ENCODE data around the gene PAK5.

Gene PAK5

GRCh38 chr20:9551808-9552550, 286.9 kb downstream of the PAK5 start:
- DNase-seq (ENCODE audit: low read depth) = no peak
- H3K4me3 ChIP-seq (ENCODE audit: low read length) = no peak overlapping the region
- TF ChIP-seq, protein P1, sequence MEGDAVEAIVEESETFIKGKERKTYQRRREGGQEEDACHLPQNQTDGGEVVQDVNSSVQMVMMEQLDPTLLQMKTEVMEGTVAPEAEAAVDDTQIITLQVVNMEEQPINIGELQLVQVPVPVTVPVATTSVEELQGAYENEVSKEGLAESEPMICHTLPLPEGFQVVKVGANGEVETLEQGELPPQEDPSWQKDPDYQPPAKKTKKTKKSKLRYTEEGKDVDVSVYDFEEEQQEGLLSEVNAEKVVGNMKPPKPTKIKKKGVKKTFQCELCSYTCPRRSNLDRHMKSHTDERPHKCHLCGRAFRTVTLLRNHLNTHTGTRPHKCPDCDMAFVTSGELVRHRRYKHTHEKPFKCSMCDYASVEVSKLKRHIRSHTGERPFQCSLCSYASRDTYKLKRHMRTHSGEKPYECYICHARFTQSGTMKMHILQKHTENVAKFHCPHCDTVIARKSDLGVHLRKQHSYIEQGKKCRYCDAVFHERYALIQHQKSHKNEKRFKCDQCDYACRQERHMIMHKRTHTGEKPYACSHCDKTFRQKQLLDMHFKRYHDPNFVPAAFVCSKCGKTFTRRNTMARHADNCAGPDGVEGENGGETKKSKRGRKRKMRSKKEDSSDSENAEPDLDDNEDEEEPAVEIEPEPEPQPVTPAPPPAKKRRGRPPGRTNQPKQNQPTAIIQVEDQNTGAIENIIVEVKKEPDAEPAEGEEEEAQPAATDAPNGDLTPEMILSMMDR (conservative IDR thresholded peaks at IDR 0.05; ENCODE audit: low read depth, low read length) = no peak

- TF ChIP-seq, protein P1 (conservative IDR thresholded peaks at IDR 0.05; ENCODE audit: low read depth, low read length) = no peak
- no peak overlapping the region for H3K4me3 ChIP-seq (ENCODE audit: low read length)
- no peak for DNase-seq (ENCODE audit: low read depth)
Measured at GRCh38 chr20:9550871-9551270, 288.0 kb downstream of the PAK5 start.

DNA sequence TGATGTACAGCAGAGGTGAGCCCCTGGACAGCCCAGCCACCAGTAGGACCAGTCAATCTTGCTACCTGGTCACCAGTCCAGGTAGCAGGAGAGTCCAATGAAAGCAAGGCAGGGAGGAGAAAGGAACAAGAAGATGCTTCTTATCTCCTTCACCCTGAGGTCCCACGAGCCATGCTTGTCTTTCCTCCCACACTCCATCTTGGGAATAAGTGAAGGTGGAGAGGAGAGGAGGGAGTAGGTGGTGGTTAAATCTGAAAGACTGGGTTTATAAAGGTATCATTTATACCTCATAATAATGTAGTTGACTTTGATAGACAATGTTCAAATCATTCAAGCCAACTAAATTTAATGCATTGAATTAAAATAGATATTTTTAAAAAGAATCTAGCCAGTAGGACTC, 288.6 kb downstream of the PAK5 start:
- no peak overlapping the region for H3K4me3 ChIP-seq (ENCODE audit: low read length)
- TF ChIP-seq, protein P1 (conservative IDR thresholded peaks at IDR 0.05; ENCODE audit: low read depth, low read length) = no peak
- no peak for DNase-seq (ENCODE audit: low read depth)

- no peak overlapping the region for H3K4me3 ChIP-seq (ENCODE audit: low read length)
- DNase-seq (ENCODE audit: low read depth) = no peak
- TF ChIP-seq, protein P1 (conservative IDR thresholded peaks at IDR 0.05; ENCODE audit: low read depth, low read length) = no peak
Measured at GRCh38 chr20:9543214-9543613, 295.7 kb downstream of the PAK5 start.

DNA sequence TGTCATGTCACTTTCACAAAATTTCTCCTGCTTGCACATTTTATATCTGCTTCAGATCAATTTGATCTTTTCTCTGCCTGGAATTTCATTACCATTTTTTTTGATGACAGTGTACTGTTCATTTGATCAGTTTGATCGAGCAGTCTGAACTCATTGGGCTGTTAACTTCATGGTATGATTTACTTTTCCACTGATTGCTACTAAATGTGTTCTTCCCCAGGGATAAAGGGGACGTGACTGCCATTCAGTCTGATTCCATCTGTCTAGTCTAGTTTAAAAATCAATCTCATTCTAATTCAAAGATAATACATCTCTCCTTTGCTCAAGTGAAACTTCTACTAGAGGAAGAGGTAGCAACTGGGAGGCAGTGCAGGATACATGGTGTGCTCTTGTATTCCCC, 303.4 kb downstream of the PAK5 start:
- DNase-seq (ENCODE audit: low read depth) = no peak
- no peak overlapping the region for H3K4me3 ChIP-seq (ENCODE audit: low read length)
- TF ChIP-seq, protein P1 (conservative IDR thresholded peaks at IDR 0.05; ENCODE audit: low read depth, low read length) = no peak

- TF ChIP-seq, protein P1 (conservative IDR thresholded peaks at IDR 0.05; ENCODE audit: low read depth, low read length) = no peak
- no peak overlapping the region for H3K4me3 ChIP-seq (ENCODE audit: low read length)
- no peak for DNase-seq (ENCODE audit: low read depth)
Measured at GRCh38 chr20:9534025-9534424, 304.9 kb downstream of the PAK5 start.
